GM12878 (cell line): ENCODE measurements around the gene NTM. TPM values are rescaled to one million over a fixed set of nuclear protein-coding genes. Genes with fewer than 3 reads are reported as not detected.

ENCODE experiments used
- ATAC-seq: fragments of 200-7000 bp; cut with Tn5 transposase; 3 replicates; pipeline ENCODE4 v1.9.1; 2020; ENCODE audit warnings: mild to moderate bottlenecking, moderate library complexity
- BruUV-seq: library from RNA; stranded (reverse); fragments of 400-500 nt; replicated peaks from 2 replicates; lab custom pipeline; 2021; lab: Mats Ljungman, UMichigan
- CTCF ChIA-PET: fragments of 300-600 bp; sonication (Branson Sonifier 250); formaldehyde crosslinking; extraction: SDS; loops from one replicate; lab custom pipeline; 2021; ENCODE audit warnings: inconsistent platforms; lab: Yijun Ruan, JAX
- POLR2A ChIA-PET: fragments of 350-600 bp; formaldehyde crosslinking; extraction: SDS; loops from one replicate; lab custom pipeline; 2021; ENCODE audit warnings: inconsistent platforms; lab: Charles Lee
- RAD21 ChIA-PET: fragments of 300-600 bp; sonication (Branson Sonifier 250); formaldehyde crosslinking; loops from one replicate; lab custom pipeline; 2023; ENCODE audit warnings: antibody characterized with exemption; ENCODE audit not compliant: unreplicated experiment; lab: Charles Lee
- SMC1A ChIA-PET: fragments of 300-600 bp; sonication (Branson Sonifier 250); formaldehyde crosslinking; loops from one replicate; lab custom pipeline; 2023; ENCODE audit not compliant: unreplicated experiment, uncharacterized antibody; lab: Charles Lee
- DNase-seq: peaks from one replicate; pipeline ENCODE4 v3.0.0-alpha.2; 2011; ENCODE audit warnings: low read depth, low spot score
- FAIRE-seq: peaks from 3 replicates; lab custom pipeline; 2011; peaks lifted over from hg19 to GRCh38; lab: Jason Lieb, UNC
- H2AFZ ChIP-seq: 2 replicates; pipeline ENCODE4 v1.6.0; 2011; ENCODE audit warnings: low read depth, low read length, control low read depth; ENCODE audit not compliant: control insufficient read depth
- H3K27ac ChIP-seq: 2 replicates; pipeline ENCODE4 v1.5.1; 2011; ENCODE audit warnings: control low read depth; ENCODE audit not compliant: control insufficient read depth, insufficient read depth
- H3K27me3 ChIP-seq, 2 experiments: replicated peaks in 1 of 2; 2 replicates each; pipeline versions ENCODE4 v1.6.0 to v1.6.1; 2011; ENCODE audit warnings: low read length in 1 of 2; ENCODE audit not compliant: control insufficient read depth in 2 of 2, insufficient read depth in 2 of 2
- H3K36me3 ChIP-seq, 2 experiments: 2 replicates each; pipeline ENCODE4 v1.5.1; 2011; ENCODE audit warnings: low read length in 1 of 2; ENCODE audit not compliant: control insufficient read depth in 2 of 2, insufficient read depth in 2 of 2
- H3K4me1 ChIP-seq: 2 replicates; pipeline ENCODE4 v1.6.1; 2011; ENCODE audit warnings: mild to moderate bottlenecking, low read length, moderate library complexity, mixed read lengths; ENCODE audit not compliant: control insufficient read depth, insufficient read depth
- H3K4me2 ChIP-seq: 2 replicates; pipeline ENCODE4 v1.6.0; 2011; ENCODE audit warnings: control low read depth; ENCODE audit not compliant: control insufficient read depth, insufficient read depth
- H3K4me3 ChIP-seq: fragments of 200-600 bp; sonication (generic); 2 replicates; pipeline ENCODE4 v1.5.1; 2016
- H3K79me2 ChIP-seq: 2 replicates; pipeline ENCODE4 v1.6.0; 2011; ENCODE audit warnings: low read length; ENCODE audit not compliant: control insufficient read depth, insufficient read depth
- H3K9ac ChIP-seq: 2 replicates; pipeline ENCODE4 v1.8.0; 2011; ENCODE audit warnings: low read length, control low read depth, mixed read lengths; ENCODE audit not compliant: control insufficient read depth, insufficient read depth
- H3K9me3 ChIP-seq: replicated peaks from 3 replicates; pipeline ENCODE4 v1.5.1; 2011; ENCODE audit warnings: mild to moderate bottlenecking, low read length; ENCODE audit not compliant: control insufficient read depth, insufficient read depth
- H4K20me1 ChIP-seq: 2 replicates; pipeline ENCODE4 v1.6.0; 2011; ENCODE audit not compliant: control insufficient read depth, insufficient read depth
- ASH2L ChIP-seq: fragments of 300-600, 200-600 bp; sonication (generic); IDR thresholded peaks from 2 replicates; pipeline ENCODE4 v1.6.1; 2017; ENCODE audit warnings: low read depth, mild to moderate bottlenecking, borderline replicate concordance
- ATF7 ChIP-seq: fragments of 450-650 bp; IDR thresholded peaks from 2 replicates; pipeline ENCODE4 v1.6.1; 2016; ENCODE audit warnings: low read depth, mild to moderate bottlenecking
- BHLHE40 ChIP-seq, 2 experiments: fragments of 450-650 bp in 1 of 2; IDR thresholded peaks; 2 replicates each; pipeline ENCODE4 v1.6.1; 2011 to 2017; ENCODE audit warnings: low read depth in 2 of 2, borderline replicate concordance in 1 of 2, improper control_type of control experiment in 1 of 2, low read length in 1 of 2, mild to moderate bottlenecking in 1 of 2
- BRCA1 ChIP-seq: IDR thresholded peaks from 2 replicates; pipeline ENCODE4 v1.6.1; 2011; ENCODE audit warnings: low read depth, low read length, improper control_type of control experiment
- EZH2 ChIP-seq: IDR thresholded peaks from 2 replicates; pipeline ENCODE4 v1.6.1; 2012; ENCODE audit warnings: low read depth, mild to moderate bottlenecking, control low read depth, inconsistent platforms, low read length, borderline replicate concordance; ENCODE audit not compliant: control insufficient read depth
- JUNB ChIP-seq: IDR thresholded peaks from 2 replicates; pipeline ENCODE4 v1.6.1; 2016; ENCODE audit warnings: antibody characterized with exemption, mild to moderate bottlenecking
- KLF5 ChIP-seq: fragments of 450-650 bp; IDR thresholded peaks from 2 replicates; pipeline ENCODE4 v1.6.1; 2014; ENCODE audit warnings: mild to moderate bottlenecking; ENCODE audit not compliant: partially characterized antibody
- LARP7 ChIP-seq: fragments of 450-650 bp; IDR thresholded peaks from 2 replicates; pipeline ENCODE4 v1.6.1; 2017; ENCODE audit warnings: mild to moderate bottlenecking
- NR2C2 ChIP-seq: IDR thresholded peaks from 2 replicates; pipeline ENCODE4 v1.6.1; 2011; ENCODE audit warnings: borderline replicate concordance, low read depth; ENCODE audit not compliant: control insufficient read depth, insufficient read length
- POLR2AphosphoS2 ChIP-seq: IDR thresholded peaks from 2 replicates; pipeline ENCODE4 v1.6.1; 2011; ENCODE audit warnings: low read depth, mild to moderate bottlenecking, low read length, improper control_type of control experiment, moderate library complexity
- PRDM15 ChIP-seq: fragments of 450-650 bp; formaldehyde crosslinking; IDR thresholded peaks from 2 replicates; pipeline ENCODE4 v1.4.0; 2020; ENCODE audit warnings: mild to moderate bottlenecking, moderate library complexity
- RBBP5 ChIP-seq: fragments of 200-600 bp; sonication (generic); conservative IDR thresholded peaks from 2 replicates; pipeline ENCODE4 v1.6.1; 2016
- RELA ChIP-seq: fragments of 450-650 bp; IDR thresholded peaks from 2 replicates; pipeline ENCODE4 v1.8.0; 2014; ENCODE audit warnings: borderline replicate concordance; ENCODE audit not compliant: partially characterized antibody
- STAT3 ChIP-seq: IDR thresholded peaks from 2 replicates; pipeline ENCODE4 v1.6.1; 2011; ENCODE audit warnings: low read depth, low read length, improper control_type of control experiment
- TAF1 ChIP-seq: IDR thresholded peaks from 2 replicates; pipeline ENCODE4 v1.6.1; 2011; ENCODE audit warnings: mild to moderate bottlenecking, low read depth, low read length, borderline replicate concordance
- ZNF274 ChIP-seq: IDR thresholded peaks from one replicate; pipeline ENCODE4 v1.8.0; 2011; ENCODE audit not compliant: insufficient read length, insufficient read depth
- ZZZ3 ChIP-seq: IDR thresholded peaks from 2 replicates; pipeline ENCODE4 v1.6.1; 2011; ENCODE audit warnings: low read depth; ENCODE audit not compliant: control insufficient read depth, insufficient read length
- whole genome bisulfite sequencing: methylation state at CpG from one replicate; pipeline ENCODE4 v1.1.6; 2016; ENCODE audit warnings: low lambda C conversion rate; ENCODE audit not compliant: insufficient replicate concordance, insufficient coverage; ENCODE audit errors: missing lambda C conversion rate; 5-methylcytosine and 5-hydroxymethylcytosine counted together
- in situ Hi-C: fragments of 300-500 bp; cut with MboI; formaldehyde crosslinking; loops from 9 replicates; pipeline ENCODE4 v1.14.3; 2018; ENCODE audit warnings: mixed read lengths
- intact Hi-C: fragments of 100-400 bp; cut with micrococcal nuclease; formaldehyde crosslinking; loops from one replicate; pipeline ENCODE4 v1.14.2; 2022; ENCODE audit not compliant: unreplicated experiment
- polyA plus RNA-seq, 11 experiments: library from polyadenylated mRNA; depleted of rRNA in 4 of 11; unstranded in 6 of 11; stranded (reverse) in 5 of 11; fragments of >200 nt; fragmentation: Nextera tagmentation in 4 of 11; fragmentation: Illumina TruSeq in 1 of 11; extraction: Ambion mirVana in 4 of 11; extraction: Trizol in 1 of 11; gene quantifications; 1 replicate in 1 of 11; 2 replicates in 10 of 11; pipeline versions ENCODE4 v1.2.1 to v1.2.3, GENCODE V29; 2011 to 2016; ENCODE audit warnings: inconsistent platforms in 2 of 11, missing spikeins in 2 of 11, low read depth in 1 of 11
- total RNA-seq, 4 experiments: library from RNA; depleted of rRNA in 3 of 4; stranded (reverse); fragments of >200 nt in 3 of 4; fragmentation: Illumina TruSeq in 1 of 4; extraction: Trizol in 1 of 4; gene quantifications; 2 replicates each; pipeline versions ENCODE4 v1.2.1 to v1.2.3, GENCODE V29; 2013 to 2021

The NTM gene
- total and polyA plus RNA-seq, 10 of the 15 experiments (the other 5 are each of a cell fraction or from before 2014, with no cell fraction given): not detected

DNA sequence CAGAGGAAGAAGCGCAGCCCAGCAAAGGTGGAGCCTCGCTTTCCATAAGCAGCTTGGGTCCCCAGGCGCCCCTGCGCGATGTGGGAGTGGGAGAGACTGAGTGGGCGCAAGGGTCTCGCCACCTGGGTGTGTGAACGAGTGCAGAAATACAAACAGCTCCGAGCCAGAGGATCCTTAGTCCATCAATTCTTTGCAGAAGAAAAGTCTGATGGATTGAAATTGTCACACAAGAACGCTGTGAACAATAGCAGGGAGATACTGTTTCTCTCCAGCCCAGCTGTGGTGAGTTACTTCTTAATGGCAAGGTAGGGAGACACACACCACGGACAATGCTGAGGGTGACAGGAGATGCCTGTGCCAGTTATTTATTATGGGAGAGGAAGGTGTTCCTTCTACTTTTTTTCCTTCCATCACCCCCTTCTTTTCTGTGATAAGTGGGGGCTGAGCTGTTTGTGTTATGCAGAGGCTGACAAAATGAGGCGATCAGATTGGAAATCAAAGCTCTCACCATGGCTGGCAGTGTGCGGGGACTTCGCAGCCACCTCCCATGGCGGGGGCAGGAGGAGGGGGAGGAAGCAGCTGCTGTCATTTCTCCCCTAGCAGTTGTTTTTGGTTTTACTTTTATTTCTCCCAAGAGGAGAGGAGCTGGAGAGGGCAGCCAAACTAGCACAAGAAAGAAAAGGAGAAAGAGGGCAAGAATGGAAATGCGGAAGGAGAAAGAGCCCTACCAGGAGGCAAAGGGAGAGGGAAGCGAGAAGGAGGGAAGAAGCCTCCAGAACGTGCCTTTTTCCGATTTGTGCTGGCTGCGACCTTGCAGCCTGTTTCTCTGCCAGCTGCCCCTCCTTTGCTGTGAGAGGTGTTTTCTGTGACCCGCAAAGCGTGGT is 755.8 kb downstream of the NTM start:
- ChIA-PET RAD21 (interaction anchor here (0.6 to 2.7 kb wide), 6 partner anchors 257 to 757 kb away, joined by 3 to 48 read pairs (median 6); no protein-coding TSS in a partner anchor), POLR2A (no interaction called here), CTCF (interaction anchor here (0.6 to 2.2 kb wide), 24 partner anchors 8 to 438 kb away, joined by 3 to 66 read pairs (median 4); no protein-coding TSS in a partner anchor), SMC1A (interaction anchor here (0.6 to 3.5 kb wide), 14 partner anchors 8 to 380 kb away, joined by 3 to 34 read pairs (median 3); no protein-coding TSS in a partner anchor)
- Histone ChIP-seq H3K9me3 (no peaks in the 10 kb centered on the region), H3K4me2 (peak overlapping the region; percentile 69), H4K20me1 (no peaks in the 10 kb centered on the region), H3K36me3 (no peaks in the 10 kb centered on the region), H2AFZ (peak overlapping the region; percentile 45), H3K27me3 (no peaks in the 10 kb centered on the region; a peak in 2 of 4 replicates), H3K4me3 (peak overlapping the region; percentile 27; the same call in 1 of the 2 replicates), H3K9ac (no peak overlapping the region), H3K4me1 (peaks cover 3% of the 10 kb centered on the region), H3K27ac (no peak overlapping the region), H3K79me2 (no peaks in the 10 kb centered on the region)
- FAIRE-seq (no peak), ATAC-seq (peak; percentile 62), DNase-seq (no peak)
- no TSS peak for BruUV-seq
- in situ Hi-C loops: loop anchor here (5.0 kb wide), 1 partner anchor 259 kb away; no protein-coding TSS in a partner anchor
- TF ChIP-seq ASH2L: no peak
- TF ChIP-seq NR2C2: no peak
- TF ChIP-seq JUNB: no peak
- no peak for TF ChIP-seq BRCA1
- no peak for TF ChIP-seq STAT3
- TF ChIP-seq PRDM15 (CRISPR knock-in tag): no peak
- TF ChIP-seq ATF7: no peak
- no peak for TF ChIP-seq ZZZ3
- no peak for TF ChIP-seq EZH2
- no peak for TF ChIP-seq POLR2AphosphoS2
- no peak for TF ChIP-seq ZNF274
- TF ChIP-seq RELA: no peak
- TF ChIP-seq RBBP5: no peak
- no peak for TF ChIP-seq KLF5
- no peak for TF ChIP-seq BHLHE40 (IDR thresholded peaks at IDR 0.05; ENCODE audit: borderline replicate concordance in 1 of 2, low read depth in 2 of 2, low read length in 1 of 2)
- TF ChIP-seq LARP7: no peak
- TF ChIP-seq TAF1: no peak
- 34% methylated on average over 21 of the region's 22 CpGs for WGBS
- intact Hi-C loops: loop anchor here (2.0 to 5.0 kb wide), 3 partner anchors 276 to 429 kb away; no protein-coding TSS in a partner anchor
